GM21390 (cell line): ENCODE measurements around the gene PIK3R1.
"Not testable (repeated sequence)": the region's sequence is repeated elsewhere in the genome, so short reads cannot be mapped to it uniquely, and the experiment has no call there.

Experiments
- ATAC-seq: cut with Tn5 transposase; IDR thresholded peaks from one replicate; pipeline ENCODE4 v1.9.1; 2021; ENCODE audit not compliant: unreplicated experiment

Gene PIK3R1

DNA sequence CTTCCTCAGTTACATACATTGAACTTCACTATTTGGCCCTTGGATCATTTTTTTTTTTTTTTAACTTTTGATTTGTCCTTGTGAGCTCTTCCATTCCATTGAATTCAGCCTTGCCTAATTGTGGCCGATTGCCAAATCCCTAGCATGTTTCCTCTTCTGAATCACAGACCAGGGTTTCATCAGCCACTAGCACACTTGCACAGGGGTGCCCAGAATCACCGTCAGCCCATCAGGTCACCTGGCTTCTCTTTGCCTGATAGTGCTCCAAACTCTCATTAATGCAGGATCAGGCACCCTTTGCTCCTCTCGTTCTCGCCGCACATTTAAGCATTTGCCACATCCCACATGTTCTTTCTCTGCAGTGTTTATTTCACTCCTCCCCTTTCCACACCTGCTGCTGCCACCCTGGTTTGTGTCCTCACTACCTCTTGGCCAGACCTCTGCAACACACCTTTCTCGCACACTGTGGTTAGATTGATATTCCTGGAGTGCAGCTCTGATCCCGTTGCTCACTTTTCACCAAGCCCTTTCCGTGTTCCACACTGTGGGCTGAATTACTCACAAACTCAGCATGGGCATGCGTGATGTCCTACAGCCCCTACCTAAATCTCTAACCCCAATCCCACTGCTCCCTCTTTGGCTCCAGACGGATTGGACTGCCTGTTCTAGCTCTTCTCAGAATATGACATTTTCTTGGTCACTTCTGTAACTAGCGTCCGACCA lies 9.8 kb downstream of the PIK3R1 start:
- no peak for ATAC-seq

DNA sequence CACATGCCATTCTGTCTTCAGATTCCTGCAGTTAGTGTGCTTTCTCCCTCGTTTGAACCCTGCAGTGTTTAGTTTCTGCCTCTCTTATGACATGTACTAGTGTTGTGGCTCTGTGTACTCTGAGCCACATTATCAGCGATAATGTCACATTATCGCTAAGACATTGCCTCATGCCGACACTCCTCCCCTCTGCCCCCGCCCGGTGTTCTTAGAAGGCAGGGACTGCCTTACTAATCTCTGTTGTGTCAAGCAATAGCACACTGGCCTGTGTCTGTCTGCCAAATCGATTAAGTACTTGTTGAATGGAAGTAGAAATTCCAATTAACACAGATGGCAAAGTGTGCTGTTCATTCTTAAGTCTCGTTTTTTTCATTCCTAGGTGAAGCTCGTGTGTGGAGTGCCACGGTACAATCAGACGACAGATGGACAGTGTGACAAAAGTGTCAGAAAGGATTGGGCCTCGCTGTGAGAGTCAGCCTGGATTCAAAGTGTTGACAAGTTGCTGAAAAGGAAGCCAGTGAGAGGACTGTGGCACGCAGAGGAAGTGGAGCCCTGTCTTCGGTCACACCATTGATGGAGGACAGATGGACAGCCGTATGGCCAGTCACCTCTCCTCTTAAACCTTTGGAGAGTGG lies 10.5 kb downstream of the PIK3R1 start:
- ATAC-seq: no peak

DNA sequence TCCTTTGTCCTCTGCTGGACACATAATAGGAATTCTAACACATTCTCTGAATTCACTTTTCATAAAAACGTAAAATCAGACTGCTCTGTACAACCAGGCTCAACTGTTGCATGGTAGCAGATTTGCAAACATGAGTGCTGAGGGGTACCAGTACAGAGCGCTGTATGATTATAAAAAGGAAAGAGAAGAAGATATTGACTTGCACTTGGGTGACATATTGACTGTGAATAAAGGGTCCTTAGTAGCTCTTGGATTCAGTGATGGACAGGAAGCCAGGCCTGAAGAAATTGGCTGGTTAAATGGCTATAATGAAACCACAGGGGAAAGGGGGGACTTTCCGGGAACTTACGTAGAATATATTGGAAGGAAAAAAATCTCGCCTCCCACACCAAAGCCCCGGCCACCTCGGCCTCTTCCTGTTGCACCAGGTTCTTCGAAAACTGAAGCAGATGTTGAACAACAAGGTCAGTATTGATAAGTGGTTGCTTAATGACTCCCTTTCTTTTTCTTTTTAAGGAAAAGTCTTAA lies 11.1 kb downstream of the PIK3R1 start:
- ATAC-seq: no peak

- no peak for ATAC-seq
Observed at GRCh38 chr5:68227532-68228160, 12.1 kb downstream of the PIK3R1 start.

GRCh38 chr5:68229416-68229815 lies 13.9 kb downstream of the PIK3R1 start:
- no peak for ATAC-seq

DNA sequence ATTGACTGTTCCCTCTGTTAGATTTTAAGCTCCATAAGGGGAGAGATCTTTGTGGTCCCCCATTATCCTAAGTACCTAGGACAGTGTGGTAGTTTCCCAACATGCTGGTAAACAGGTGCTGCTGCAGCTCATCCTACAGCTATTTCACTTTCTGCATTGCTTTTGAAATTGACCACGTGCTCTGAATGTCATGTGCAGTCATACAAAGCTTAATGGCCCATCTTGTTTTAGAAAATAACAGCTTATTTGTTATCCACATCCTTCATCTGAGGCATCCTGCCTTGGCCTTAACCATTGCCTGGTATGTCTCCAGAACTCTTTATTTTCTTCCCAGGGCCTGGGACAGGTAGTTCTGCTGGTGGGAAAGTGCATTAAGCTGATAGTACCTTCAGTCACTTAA lies 14.7 kb downstream of the PIK3R1 start:
- ATAC-seq: no peak

- no peak for ATAC-seq
Observed at GRCh38 chr5:68231414-68232076, 16.0 kb downstream of the PIK3R1 start.

DNA sequence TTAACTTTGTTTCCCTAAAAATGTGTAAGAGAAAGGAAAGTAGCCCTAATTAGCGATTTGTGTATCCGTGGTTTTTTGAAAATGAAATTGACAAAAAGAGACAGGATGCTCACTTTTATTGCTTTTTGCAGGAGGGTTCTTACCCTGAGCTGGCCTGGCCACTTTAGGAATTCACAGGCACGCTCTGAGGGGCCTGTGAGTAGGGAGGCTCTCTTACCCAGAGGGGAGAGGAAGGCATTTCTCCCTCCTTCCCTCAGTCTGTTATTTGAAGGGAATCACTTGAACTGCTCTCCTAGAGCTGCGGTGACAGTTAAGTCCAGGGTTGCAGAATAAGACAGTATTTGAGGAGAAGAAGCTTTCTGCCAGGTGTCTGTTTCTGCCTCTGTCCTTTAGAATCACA lies 16.7 kb downstream of the PIK3R1 start:
- ATAC-seq: no peak

DNA sequence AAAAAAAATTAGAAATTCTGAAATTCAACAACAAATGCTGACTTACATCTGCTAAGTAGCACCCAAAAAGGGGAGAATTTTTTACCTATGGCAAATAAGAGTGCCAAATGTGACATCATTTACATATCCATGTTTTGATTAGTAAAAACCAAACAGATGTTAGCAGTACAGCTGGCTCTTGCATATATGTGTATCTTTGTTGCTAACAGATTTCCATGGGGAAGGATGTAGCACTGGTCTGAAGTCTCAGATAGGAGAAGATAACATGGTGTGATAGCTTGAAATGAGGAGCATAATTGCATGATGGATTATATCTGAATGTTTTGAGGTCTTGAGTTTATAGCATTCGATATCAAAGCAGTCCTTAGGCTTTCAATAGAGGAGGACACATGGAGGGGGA lies 17.5 kb downstream of the PIK3R1 start:
- no peak for ATAC-seq

- not testable (repeated sequence) for ATAC-seq
Observed at GRCh38 chr5:68235229-68235628, 19.7 kb downstream of the PIK3R1 start.

DNA sequence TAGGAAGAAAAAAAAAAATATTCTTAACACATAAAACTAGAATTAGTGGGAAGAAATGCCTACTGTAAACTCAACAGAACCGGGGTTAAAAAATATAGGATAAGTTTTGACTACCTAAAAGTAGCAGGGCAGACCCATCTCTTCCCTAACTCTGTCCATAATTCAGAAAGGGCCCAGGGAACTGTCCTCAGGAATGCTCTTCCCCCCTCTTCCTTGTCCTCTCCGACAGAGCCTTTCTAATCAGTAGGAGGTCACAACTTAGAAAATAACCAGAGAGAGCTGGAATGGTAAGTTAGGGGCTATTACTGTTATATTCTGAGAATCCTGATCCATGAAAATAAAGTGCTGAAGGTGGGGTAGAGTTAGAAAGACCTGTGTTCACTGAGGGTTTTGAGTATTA lies 22.2 kb downstream of the PIK3R1 start:
- ATAC-seq: no peak

DNA sequence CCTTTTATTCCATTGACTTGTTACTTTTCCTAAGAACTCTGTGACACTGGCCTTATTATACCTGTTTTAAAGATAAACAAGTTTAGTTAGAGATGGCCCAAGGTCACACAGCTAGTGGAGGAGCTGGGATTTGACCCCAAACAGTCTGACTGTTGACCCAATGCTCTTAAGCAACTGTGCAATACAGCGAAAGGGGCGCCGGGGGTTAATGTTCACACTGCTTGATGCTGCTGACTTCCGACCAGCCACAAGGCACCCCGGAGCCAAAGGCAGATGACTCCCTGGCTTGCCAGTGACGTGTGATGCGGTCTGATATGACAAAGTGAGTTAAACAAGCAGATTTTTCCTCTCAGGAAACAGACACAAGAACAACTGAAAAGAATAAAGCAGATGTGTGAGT lies 23.9 kb downstream of the PIK3R1 start:
- peak; percentile 83 for ATAC-seq

DNA sequence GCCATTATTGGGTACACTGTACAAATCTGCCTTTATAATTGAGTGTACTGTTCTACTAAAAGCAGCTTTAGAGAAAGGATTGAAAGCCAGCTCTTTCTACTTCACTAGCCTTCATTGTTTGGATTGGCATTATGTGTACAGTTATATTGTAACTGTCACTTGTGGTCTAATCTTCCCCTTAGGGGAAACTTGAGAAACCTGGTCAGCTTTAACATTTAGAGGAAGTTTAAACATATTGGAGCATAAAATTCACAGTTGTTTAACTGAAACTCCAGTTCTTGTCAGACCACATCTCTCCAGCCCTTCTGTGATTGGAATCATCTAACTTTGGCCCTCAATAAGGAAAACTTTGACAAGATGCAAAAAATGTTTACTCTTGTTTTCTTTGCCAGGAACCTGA lies 24.6 kb downstream of the PIK3R1 start:
- peak; percentile 58 for ATAC-seq

GRCh38 chr5:68240771-68241170 lies 25.2 kb downstream of the PIK3R1 start:
- ATAC-seq: no peak

DNA sequence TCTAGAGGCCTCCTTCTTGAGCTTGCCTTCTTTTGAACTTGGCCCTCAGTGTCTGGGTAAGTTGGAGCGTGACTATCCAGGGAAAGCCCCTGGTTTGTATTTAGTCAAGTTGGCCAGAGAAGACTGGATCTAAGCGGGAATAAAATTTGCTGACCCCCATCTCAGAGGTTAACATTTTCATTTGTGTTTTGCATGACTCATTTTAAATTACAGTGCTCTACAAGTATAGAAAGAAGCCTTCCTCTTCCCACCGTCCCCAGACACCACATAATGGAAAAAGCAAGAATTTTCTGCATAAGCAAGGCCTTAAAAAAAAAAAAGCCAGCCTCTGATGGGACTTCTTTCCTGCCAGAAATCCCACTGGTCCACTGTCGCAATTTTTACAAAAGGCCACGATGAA lies 27.2 kb downstream of the PIK3R1 start:
- no peak for ATAC-seq

DNA sequence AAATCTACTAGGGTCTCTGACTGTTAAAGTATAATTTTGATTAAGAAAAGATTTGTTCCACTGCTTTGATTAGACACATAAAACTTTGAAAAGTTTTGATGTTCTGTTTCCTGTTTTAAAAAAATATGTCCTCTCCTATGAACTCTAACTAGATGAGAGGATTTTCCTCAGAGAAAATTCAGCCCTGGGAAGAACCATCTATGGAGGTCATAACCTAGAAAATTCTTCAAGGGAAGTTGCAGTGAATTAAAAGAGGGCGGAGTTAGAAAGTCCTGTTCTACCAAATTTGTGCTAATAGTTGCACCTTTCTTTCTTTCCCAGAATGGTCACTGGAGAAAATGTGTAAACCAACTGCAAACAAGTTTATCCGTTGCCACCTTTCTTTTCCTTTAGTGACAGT lies 27.7 kb downstream of the PIK3R1 start:
- no peak for ATAC-seq

GRCh38 chr5:68243681-68244080 lies 28.1 kb downstream of the PIK3R1 start:
- no peak for ATAC-seq

DNA sequence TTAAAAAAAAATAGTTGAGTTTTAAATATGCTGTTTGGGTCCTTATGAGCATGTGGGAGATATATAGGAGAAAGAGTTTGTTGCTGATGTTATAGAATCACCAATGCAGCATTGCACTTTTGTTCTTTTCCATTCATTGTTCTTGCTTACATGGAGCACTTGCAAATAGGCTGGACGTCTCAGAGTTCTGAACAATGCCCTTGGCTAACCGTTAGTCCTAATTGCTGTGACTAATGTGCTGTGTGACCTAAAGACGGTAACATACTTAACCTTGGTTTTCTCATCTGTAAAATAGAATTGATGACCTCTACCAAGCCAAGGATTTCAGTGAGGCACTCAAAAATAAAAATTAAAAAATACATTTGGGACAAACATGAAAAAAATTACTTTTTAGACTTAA lies 29.8 kb downstream of the PIK3R1 start:
- no peak for ATAC-seq

- no peak for ATAC-seq
Observed at GRCh38 chr5:68246802-68247201, 31.2 kb downstream of the PIK3R1 start.

DNA sequence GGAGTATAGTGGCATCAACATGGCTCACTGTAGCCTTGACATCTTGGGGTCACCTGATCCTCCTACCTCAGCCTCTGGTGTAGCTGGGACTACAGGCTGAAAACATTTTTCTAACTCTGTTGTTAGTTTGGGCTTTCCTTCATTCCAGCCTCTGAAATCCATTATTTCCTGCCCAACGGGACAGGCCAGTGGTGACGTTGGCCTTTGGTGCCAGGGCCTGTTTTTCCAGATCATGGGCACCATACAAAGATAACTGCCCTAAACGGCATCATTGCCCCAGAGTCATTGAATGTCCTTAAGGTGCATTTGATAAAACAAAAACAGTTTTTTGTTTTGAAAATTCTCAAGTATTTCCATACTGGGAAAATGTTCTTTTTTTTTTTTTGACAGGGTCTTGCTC lies 32.1 kb downstream of the PIK3R1 start:
- no peak for ATAC-seq

GRCh38 chr5:68248896-68249295 lies 33.3 kb downstream of the PIK3R1 start:
- no peak for ATAC-seq

- ATAC-seq: no peak
Observed at GRCh38 chr5:68249520-68249919, 34.0 kb downstream of the PIK3R1 start.
